ENCODE measurements around the gene HPDL. TPM values are rescaled to one million over a fixed set of nuclear protein-coding genes. Genes with fewer than 3 reads are reported as not detected.

The HPDL gene
- total RNA-seq, 2 donors from 2014 or later: 4.3 to 29.3 TPM

DNA sequence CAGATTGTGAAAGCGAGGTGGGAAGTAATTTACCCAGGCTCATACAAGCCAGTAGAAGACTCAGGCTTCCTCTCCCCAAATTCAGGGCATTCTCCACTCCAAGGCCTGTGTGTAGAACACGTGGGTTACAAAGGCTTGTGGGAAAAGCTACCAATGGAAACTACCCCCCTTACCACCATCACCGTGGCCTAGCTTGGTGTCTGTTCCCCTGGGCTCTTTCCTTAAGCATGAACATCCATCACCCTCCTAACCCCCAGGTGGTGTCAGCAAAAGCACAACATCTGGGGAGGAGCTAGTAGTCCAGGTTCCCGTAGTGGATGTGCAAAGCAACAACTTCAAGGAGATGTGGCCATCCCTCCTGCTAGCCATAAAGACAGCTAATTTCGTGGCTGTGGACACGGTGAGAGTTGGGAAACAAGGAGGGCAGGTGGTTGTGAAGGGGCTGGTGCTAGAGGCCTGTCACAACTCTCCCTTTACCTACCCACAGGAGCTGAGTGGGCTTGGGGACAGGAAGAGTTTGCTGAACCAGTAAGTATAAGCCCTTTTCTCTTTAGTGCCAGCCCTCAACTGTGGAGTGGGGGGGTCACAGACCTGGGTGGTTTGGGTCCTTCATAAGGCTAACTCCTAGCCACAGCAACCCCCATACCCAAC, 14.2 kb downstream of the HPDL start:
- peak overlapping the region; percentile 93 for H3K27ac ChIP-seq
- intact Hi-C loops (cut with DNase I): loop anchor here (10.0 kb wide), 1 partner anchor 224 kb away; no protein-coding TSS in a partner anchor
- no peaks in the 10 kb centered on the region for H3K9me3 ChIP-seq
- no peaks in the 10 kb centered on the region for H3K27me3 ChIP-seq
- TF ChIP-seq, protein P1, sequence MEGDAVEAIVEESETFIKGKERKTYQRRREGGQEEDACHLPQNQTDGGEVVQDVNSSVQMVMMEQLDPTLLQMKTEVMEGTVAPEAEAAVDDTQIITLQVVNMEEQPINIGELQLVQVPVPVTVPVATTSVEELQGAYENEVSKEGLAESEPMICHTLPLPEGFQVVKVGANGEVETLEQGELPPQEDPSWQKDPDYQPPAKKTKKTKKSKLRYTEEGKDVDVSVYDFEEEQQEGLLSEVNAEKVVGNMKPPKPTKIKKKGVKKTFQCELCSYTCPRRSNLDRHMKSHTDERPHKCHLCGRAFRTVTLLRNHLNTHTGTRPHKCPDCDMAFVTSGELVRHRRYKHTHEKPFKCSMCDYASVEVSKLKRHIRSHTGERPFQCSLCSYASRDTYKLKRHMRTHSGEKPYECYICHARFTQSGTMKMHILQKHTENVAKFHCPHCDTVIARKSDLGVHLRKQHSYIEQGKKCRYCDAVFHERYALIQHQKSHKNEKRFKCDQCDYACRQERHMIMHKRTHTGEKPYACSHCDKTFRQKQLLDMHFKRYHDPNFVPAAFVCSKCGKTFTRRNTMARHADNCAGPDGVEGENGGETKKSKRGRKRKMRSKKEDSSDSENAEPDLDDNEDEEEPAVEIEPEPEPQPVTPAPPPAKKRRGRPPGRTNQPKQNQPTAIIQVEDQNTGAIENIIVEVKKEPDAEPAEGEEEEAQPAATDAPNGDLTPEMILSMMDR (IDR thresholded peaks at IDR 0.05): no peak
- H3K36me3 ChIP-seq: no peaks in the 10 kb centered on the region
- H3K4me1 ChIP-seq: peaks cover 9% of the 10 kb centered on the region
- H3K9ac ChIP-seq (ENCODE audit: low read depth in 2 of 2, low read length in 2 of 2): peak overlapping the region; percentile 91 to 93
- no peak for DNase-seq
- peak overlapping the region; percentile 73 for H3K4me3 ChIP-seq

DNA sequence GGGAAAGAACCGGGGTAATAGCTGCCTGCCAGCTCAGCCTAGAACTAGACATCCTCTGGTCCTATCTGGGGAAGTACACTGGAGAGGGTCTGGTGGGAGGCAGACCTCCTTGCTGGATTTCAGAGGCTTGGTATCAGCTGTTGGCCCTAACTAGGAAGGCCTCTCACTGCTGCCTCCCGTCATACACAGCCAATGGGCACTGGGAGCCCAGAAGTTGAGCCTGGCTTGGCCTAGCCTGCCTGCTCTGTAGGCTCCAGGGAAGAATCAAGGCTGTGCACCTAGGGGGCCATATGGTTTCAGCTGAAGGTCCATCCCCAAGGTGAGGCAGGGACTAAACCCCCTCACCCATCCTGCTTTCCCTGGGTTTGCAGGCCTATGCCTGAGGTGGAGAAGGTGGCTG, 17.8 kb downstream of the HPDL start:
- H3K4me3 ChIP-seq: no peak overlapping the region
- intact Hi-C loops (cut with DNase I): loop anchor here (10.0 kb wide), 1 partner anchor 220 kb away; no protein-coding TSS in a partner anchor
- H3K9me3 ChIP-seq: no peaks in the 10 kb centered on the region
- H3K36me3 ChIP-seq: no peaks in the 10 kb centered on the region
- H3K27me3 ChIP-seq: no peaks in the 10 kb centered on the region
- TF ChIP-seq, protein P1 (IDR thresholded peaks at IDR 0.05): no peak
- H3K4me1 ChIP-seq: peaks cover 9% of the 10 kb centered on the region
- H3K27ac ChIP-seq: no peak overlapping the region
- H3K9ac ChIP-seq (ENCODE audit: low read depth in 2 of 2, low read length in 2 of 2): no peak overlapping the region
- DNase-seq: no peak

DNA sequence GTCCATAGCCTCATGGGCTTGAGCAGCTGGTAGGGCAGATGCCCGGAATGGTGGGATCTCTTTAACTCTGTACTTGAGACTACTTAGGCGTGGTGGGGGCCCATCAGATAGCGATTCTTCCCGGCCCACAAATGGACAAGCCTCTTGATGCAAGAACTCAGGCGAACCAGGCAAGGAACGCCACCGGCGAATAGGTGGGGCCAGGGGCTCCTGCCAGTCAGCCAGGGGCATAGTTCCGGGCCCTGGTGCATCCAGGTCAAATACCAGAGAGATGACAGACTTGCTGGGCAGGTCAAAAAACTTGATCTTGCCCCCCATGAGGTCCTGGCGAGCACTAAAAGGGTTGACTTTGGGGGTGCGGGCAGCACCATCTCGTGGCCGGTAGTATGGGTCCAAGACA, 18.3 kb downstream of the HPDL start:
- intact Hi-C loops (cut with DNase I): loop anchor here (10.0 kb wide), 1 partner anchor 220 kb away; no protein-coding TSS in a partner anchor
- Histone ChIP-seq H3K9ac (ENCODE audit: low read depth in 2 of 2, low read length in 2 of 2) (no peak overlapping the region), H3K36me3 (no peaks in the 10 kb centered on the region)

DNA sequence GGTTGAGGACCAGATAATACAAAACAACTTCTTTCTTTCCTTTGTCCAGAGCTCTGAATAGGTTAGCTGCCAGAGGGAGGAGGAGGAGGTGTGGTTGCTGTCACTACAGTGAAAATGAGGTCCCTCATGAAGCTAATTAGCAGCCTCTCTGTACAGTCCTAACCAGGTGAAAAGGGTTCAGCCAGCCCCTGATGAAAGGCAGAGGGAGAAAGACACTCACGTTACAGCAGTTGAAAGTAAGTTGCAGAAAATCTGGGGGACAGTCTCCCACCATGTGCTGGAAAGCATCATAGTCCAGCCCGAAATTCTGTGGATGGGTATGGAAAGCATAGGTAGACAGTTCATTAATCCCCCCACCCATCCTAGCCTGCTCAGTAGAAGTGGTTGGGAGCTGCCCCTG, 19.8 kb downstream of the HPDL start:
- H3K9ac ChIP-seq (ENCODE audit: low read depth in 2 of 2, low read length in 2 of 2): no peak overlapping the region
- DNase-seq: no peak
- no peaks in the 10 kb centered on the region for H3K27me3 ChIP-seq
- H3K4me1 ChIP-seq: peaks cover under 1% of the 10 kb centered on the region
- H3K27ac ChIP-seq: no peak overlapping the region
- no peaks in the 10 kb centered on the region for H3K9me3 ChIP-seq
- no peaks in the 10 kb centered on the region for H3K36me3 ChIP-seq
- intact Hi-C loops (cut with DNase I): loop anchor here (10.0 kb wide), 1 partner anchor 218 kb away; no protein-coding TSS in a partner anchor
- TF ChIP-seq, protein P1 (IDR thresholded peaks at IDR 0.05): no peak
- H3K4me3 ChIP-seq: no peak overlapping the region

More for the DNA sequence above, 18.3 kb downstream of the HPDL start:
- Histone ChIP-seq H3K9me3 (no peaks in the 10 kb centered on the region), H3K4me1 (peaks cover 9% of the 10 kb centered on the region), H3K27me3 (no peaks in the 10 kb centered on the region), H3K4me3 (no peak overlapping the region), H3K27ac (no peak overlapping the region)
- DNase-seq: no peak
- TF ChIP-seq, protein P1 (IDR thresholded peaks at IDR 0.05): no peak

DNA sequence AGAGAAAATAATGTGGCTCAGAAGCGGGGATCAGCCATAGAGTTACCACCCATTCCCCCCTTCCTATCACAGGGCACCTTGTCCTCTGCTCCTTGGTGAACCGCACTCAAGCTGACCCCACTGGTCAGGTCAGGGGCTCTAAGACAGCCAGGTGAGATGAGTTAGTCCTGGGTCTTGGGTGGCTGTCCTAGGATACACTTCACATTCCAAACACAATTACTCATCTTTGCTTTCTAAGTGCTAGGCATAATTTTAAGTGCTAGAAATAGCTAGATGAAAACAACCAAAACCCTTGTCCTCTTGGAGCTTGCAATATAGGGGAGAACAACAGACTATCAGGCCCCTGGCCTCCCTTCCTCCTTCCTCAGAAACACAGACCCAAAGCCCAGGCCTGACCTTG, 21.3 kb downstream of the HPDL start:
- DNase-seq: no peak
- no peaks in the 10 kb centered on the region for H3K27me3 ChIP-seq
- no peaks in the 10 kb centered on the region for H3K4me1 ChIP-seq
- no peak overlapping the region for H3K9ac ChIP-seq (ENCODE audit: low read depth in 2 of 2, low read length in 2 of 2)
- H3K36me3 ChIP-seq: no peaks in the 10 kb centered on the region
- H3K9me3 ChIP-seq: no peaks in the 10 kb centered on the region
- no peak overlapping the region for H3K4me3 ChIP-seq
- TF ChIP-seq, protein P1 (IDR thresholded peaks at IDR 0.05): no peak
- H3K27ac ChIP-seq: no peak overlapping the region
- intact Hi-C loops (cut with DNase I): loop anchor here (10.0 kb wide), 1 partner anchor 217 kb away; no protein-coding TSS in a partner anchor
